Astrocyte of the hippocampus (primary cell): ENCODE measurements around the gene MZT1.

Experiments used
- DNase-seq: peaks from one replicate; pipeline ENCODE4 v3.0.0; 2011; ENCODE audit warnings: low read depth, low spot score

MZT1 gene

DNA sequence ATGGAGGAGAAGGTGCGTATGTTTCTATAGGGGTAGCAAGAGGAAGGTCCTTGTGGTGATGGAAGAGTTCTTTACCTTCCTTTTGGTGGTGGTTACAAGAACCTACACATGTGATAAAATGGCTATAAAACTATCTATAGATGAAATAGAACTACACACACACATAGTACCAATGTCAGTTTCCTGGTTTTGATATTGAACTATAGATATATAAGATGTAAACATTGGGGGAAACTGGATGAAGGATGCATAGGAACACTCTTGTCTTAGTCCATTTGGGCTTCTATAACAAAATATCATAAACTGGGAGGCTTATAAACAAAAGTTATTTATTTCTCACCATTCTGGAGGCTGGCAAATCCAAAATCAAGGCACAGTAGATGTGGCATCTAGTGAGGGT is 47.1 kb downstream of the MZT1 start:
- DNase-seq: no peak

DNA sequence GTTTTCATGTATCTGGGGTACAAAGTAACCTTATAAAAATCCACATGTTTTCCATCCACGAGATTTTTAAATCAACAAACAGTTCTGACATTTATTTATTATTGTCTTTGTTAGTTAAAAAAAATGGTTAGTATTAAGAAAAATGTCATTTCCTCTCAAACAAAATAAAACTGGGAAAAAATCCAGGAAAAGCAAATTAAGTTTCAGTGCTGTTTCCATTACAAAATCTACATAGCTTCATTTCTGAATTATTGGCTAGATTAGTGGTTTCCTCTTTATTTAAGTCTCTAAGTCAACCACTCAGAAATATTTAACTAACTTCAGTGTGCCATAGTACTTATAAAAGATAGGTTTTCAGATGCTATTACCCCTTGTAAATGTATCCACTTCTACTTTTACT is 49.1 kb downstream of the MZT1 start:
- no peak for DNase-seq

DNA sequence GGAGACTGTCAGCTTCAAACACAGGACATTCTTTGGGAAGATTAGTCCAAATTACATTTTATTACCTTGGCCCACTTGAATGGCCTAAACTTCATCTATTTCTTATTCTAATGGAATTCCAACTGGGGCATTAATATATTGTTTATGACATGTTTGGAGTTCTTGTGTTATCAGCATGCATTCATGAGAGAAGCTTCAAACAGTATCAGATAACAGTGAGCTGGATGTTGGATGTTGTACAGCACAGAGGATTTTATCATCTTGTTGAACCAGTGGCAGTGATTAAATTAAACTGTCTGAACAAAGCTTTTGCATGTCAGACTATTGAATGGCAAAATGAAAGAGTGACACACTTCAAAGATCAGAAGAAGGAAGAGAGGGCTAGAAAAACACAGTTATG is 50.0 kb downstream of the MZT1 start:
- DNase-seq: no peak

DNA sequence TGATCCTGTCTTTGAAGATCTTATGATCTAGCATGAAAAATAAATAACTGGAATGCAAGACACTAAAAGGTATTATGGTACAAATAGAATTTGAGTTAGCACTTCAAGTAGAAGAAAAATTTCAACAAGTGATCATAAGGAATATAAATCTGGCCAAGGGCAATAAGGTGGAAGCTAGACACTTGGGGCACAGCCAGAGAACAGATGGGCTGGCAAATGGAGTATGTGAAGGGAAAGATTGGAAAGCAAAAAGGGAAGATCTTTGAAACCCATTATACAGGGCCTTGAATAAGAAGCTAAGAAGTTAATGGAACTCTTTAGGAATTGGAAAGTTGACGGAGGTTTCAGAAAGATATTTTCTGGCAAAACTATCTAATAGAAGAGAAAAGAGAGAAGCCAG is 61.0 kb downstream of the MZT1 start:
- no peak for DNase-seq

DNA sequence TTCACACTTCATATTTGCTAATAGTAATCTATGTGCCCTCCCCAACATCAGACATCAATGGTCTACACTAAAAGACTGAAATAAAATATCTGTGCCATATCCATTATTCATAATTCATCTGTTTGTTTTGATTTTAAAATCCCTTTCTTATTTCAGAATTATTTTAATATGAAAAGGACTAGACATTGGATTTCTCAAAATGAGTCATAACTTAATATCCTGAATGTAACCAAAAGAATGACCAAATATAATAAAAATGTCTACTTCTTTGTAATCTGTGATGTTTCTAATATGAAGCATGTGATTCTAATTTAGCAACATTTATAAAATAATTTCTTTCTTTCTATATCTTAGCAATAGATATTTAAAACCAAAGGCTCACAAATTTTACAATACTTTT is 64.9 kb downstream of the MZT1 start:
- no peak for DNase-seq
